IMR-90 (cell line): ENCODE results near the gene C1orf167. TPM values are rescaled to one million over a fixed set of nuclear protein-coding genes. Genes with fewer than 3 reads are reported as not detected.

ENCODE experiments used
- ATAC-seq: fragments of 200-7000 bp; cut with Tn5 transposase; 2 replicates; pipeline ENCODE4 v1.9.1; 2020; ENCODE audit warnings: low read depth, mild to moderate bottlenecking, moderate library complexity
- BruUV-seq: library from RNA; stranded (reverse); fragments of 400-500 nt; replicated peaks from 2 replicates; lab custom pipeline; 2021; lab: Mats Ljungman, UMichigan
- CTCF ChIA-PET: fragments of 300-600 bp; formaldehyde crosslinking; extraction: SDS; loops from one replicate; lab custom pipeline; 2021; ENCODE audit warnings: antibody characterized with exemption; lab: Yijun Ruan, JAX
- POLR2A ChIA-PET: fragments of 300-600 bp; sonication (Branson Sonifier 250); formaldehyde crosslinking; loops from one replicate; lab custom pipeline; 2022; ENCODE audit warnings: antibody characterized with exemption; ENCODE audit not compliant: unreplicated experiment; lab: Charles Lee
- DNase-seq: peaks from one replicate; pipeline ENCODE4 v3.0.0; 2013
- H2AFZ ChIP-seq: replicated peaks from 2 replicates; pipeline ENCODE3; 2013; ENCODE audit warnings: low read length, mild to moderate bottlenecking; ENCODE audit not compliant: poor library complexity
- H2AK5ac ChIP-seq: 2 replicates; pipeline ENCODE4 v1.6.1; 2013; ENCODE audit warnings: low read depth, low read length, inconsistent platforms
- H2AK9ac ChIP-seq: replicated peaks from 2 replicates; pipeline ENCODE3; 2013; ENCODE audit warnings: mild to moderate bottlenecking, low read depth, low read length, moderate library complexity; ENCODE audit not compliant: poor library complexity
- H2BK120ac ChIP-seq: 2 replicates; pipeline ENCODE4 v1.6.1; 2013; ENCODE audit warnings: low read depth, low read length, inconsistent platforms
- H2BK15ac ChIP-seq: 3 replicates; pipeline ENCODE4 v1.6.1; 2013; ENCODE audit warnings: low read depth, low read length, inconsistent platforms
- H2BK20ac ChIP-seq: 2 replicates; pipeline ENCODE4 v1.6.1; 2013; ENCODE audit warnings: low read depth, mild to moderate bottlenecking, inconsistent platforms, low read length, moderate library complexity
- H2BK5ac ChIP-seq: 2 replicates; pipeline ENCODE4 v1.6.1; 2013; ENCODE audit warnings: mild to moderate bottlenecking, low read depth, low read length, inconsistent platforms; ENCODE audit not compliant: poor library complexity, severe bottlenecking
- H3K14ac ChIP-seq: replicated peaks from 2 replicates; pipeline ENCODE4 v1.6.1; 2013; ENCODE audit warnings: low read depth, low read length, inconsistent platforms
- H3K18ac ChIP-seq: 2 replicates; pipeline ENCODE4 v1.6.1; 2013; ENCODE audit warnings: low read depth, low read length, control low read depth
- H3K23ac ChIP-seq: 2 replicates; pipeline ENCODE4 v1.6.1; 2013; ENCODE audit warnings: low read depth, low read length, inconsistent platforms
- H3K27ac ChIP-seq: 2 replicates; pipeline ENCODE4 v1.5.1; 2013; ENCODE audit warnings: mild to moderate bottlenecking, control low read depth, low read length; ENCODE audit not compliant: insufficient read depth
- H3K27me3 ChIP-seq: 2 replicates; pipeline ENCODE4 v1.6.1; 2013; ENCODE audit warnings: low read length; ENCODE audit not compliant: control insufficient read depth, insufficient read depth
- H3K36me3 ChIP-seq: 2 replicates; pipeline ENCODE4 v1.6.1; 2013; ENCODE audit warnings: low read length, mixed read lengths; ENCODE audit not compliant: control insufficient read depth, insufficient read depth
- H3K4ac ChIP-seq: 2 replicates; pipeline ENCODE4 v1.6.1; 2013; ENCODE audit warnings: low read depth, low read length, inconsistent platforms
- H3K4me1 ChIP-seq: 2 replicates; pipeline ENCODE4 v1.6.1; 2013; ENCODE audit warnings: low read length, mixed read lengths; ENCODE audit not compliant: control insufficient read depth, insufficient read depth
- H3K4me2 ChIP-seq: 2 replicates; pipeline ENCODE4 v1.6.1; 2013; ENCODE audit warnings: low read depth, mild to moderate bottlenecking, control low read depth, low read length, moderate library complexity
- H3K4me3 ChIP-seq: 2 replicates; pipeline ENCODE4 v1.5.1; 2013; ENCODE audit warnings: low read depth, mild to moderate bottlenecking, control low read depth, low read length, moderate library complexity; ENCODE audit not compliant: insufficient read depth
- H3K56ac ChIP-seq: 2 replicates; pipeline ENCODE4 v1.6.1; 2013; ENCODE audit warnings: low read length, inconsistent platforms; ENCODE audit not compliant: insufficient read depth; ENCODE audit errors: extremely low read depth
- H3K79me1 ChIP-seq, 2 experiments: 2 replicates each; pipeline ENCODE4 v1.6.1; 2013; ENCODE audit warnings: low read length in 2 of 2, inconsistent platforms in 1 of 2, low read depth in 1 of 2
- H3K9ac ChIP-seq: 2 replicates; pipeline ENCODE4 v1.6.1; 2013; ENCODE audit warnings: low read depth, low read length, control low read depth
- H3K9me1 ChIP-seq: 2 replicates; pipeline ENCODE4 v1.6.1; 2013; ENCODE audit warnings: low read length, inconsistent platforms; ENCODE audit not compliant: insufficient read depth
- H3K9me3 ChIP-seq: 2 replicates; pipeline ENCODE4 v1.6.1; 2013; ENCODE audit warnings: low read length; ENCODE audit not compliant: control insufficient read depth, insufficient read depth
- H4K20me1 ChIP-seq: 2 replicates; pipeline ENCODE4 v1.6.1; 2013; ENCODE audit warnings: low read length, inconsistent platforms; ENCODE audit not compliant: insufficient read depth
- H4K5ac ChIP-seq: 2 replicates; pipeline ENCODE4 v1.6.1; 2013; ENCODE audit warnings: mild to moderate bottlenecking, low read depth, low read length, control low read depth
- H4K8ac ChIP-seq, 2 experiments: 2 replicates each; pipeline ENCODE4 v1.6.1; 2013; ENCODE audit warnings: low read depth in 2 of 2, low read length in 2 of 2, control low read depth in 1 of 2, inconsistent platforms in 1 of 2
- H4K91ac ChIP-seq: 2 replicates; pipeline ENCODE4 v1.6.1; 2013; ENCODE audit warnings: low read depth, low read length, inconsistent platforms; ENCODE audit not compliant: insufficient read depth
- BHLHE40 ChIP-seq: fragments of 150-350 bp; IDR thresholded peaks from 2 replicates; pipeline ENCODE4 v1.6.1; 2016; ENCODE audit warnings: mild to moderate bottlenecking, low read depth, low read length
- CHD1 ChIP-seq: IDR thresholded peaks from 2 replicates; pipeline ENCODE4 v1.6.1; 2012; ENCODE audit warnings: low read depth, low read length, improper control_type of control experiment
- CTCF ChIP-seq: conservative IDR thresholded peaks from 2 replicates; pipeline ENCODE4 v1.5.1; 2012; ENCODE audit warnings: mild to moderate bottlenecking, low read depth, low read length, improper control_type of control experiment
- ELK1 ChIP-seq: fragments of 150-350 bp; IDR thresholded peaks from 2 replicates; pipeline ENCODE4 v1.6.1; 2016; ENCODE audit warnings: low read depth, mild to moderate bottlenecking, low read length, moderate library complexity, borderline replicate concordance
- FOS ChIP-seq: fragments of 150-350 bp; IDR thresholded peaks from 2 replicates; pipeline ENCODE4 v1.6.1; 2016; ENCODE audit warnings: low read depth, low read length
- MAZ ChIP-seq: IDR thresholded peaks from 2 replicates; pipeline ENCODE4 v1.6.1; 2012; ENCODE audit warnings: low read depth, mild to moderate bottlenecking, low read length, improper control_type of control experiment, moderate library complexity, borderline replicate concordance
- NFE2L2 ChIP-seq: fragments of 150-350 bp; IDR thresholded peaks from 2 replicates; pipeline ENCODE4 v1.6.1; 2016; ENCODE audit warnings: low read depth, mild to moderate bottlenecking, low read length
- POLR2A ChIP-seq: IDR thresholded peaks from 2 replicates; pipeline ENCODE4 v1.6.1; 2012; ENCODE audit warnings: mild to moderate bottlenecking, low read depth, low read length
- RAD21 ChIP-seq: IDR thresholded peaks from 2 replicates; pipeline ENCODE4 v1.6.1; 2012; ENCODE audit warnings: low read length, improper control_type of control experiment
- RCOR1 ChIP-seq: IDR thresholded peaks from 2 replicates; pipeline ENCODE4 v1.6.1; 2012; ENCODE audit warnings: mild to moderate bottlenecking, low read length, improper control_type of control experiment; ENCODE audit not compliant: insufficient replicate concordance
- RFX5 ChIP-seq: IDR thresholded peaks from 2 replicates; pipeline ENCODE4 v1.8.0; 2012; ENCODE audit warnings: low read depth, mild to moderate bottlenecking, low read length, moderate library complexity
- SMC3 ChIP-seq: fragments of 150-350 bp; IDR thresholded peaks from 2 replicates; pipeline ENCODE4 v1.6.1; 2016; ENCODE audit warnings: low read depth, mild to moderate bottlenecking, antibody characterized with exemption, low read length, moderate library complexity
- WGBS, 2 experiments: methylation state at CpG; one replicate each; pipeline versions ENCODE4 v1.1.5 to v1.1.7; 2013; ENCODE audit warnings: missing lambda C conversion rate in 2 of 2; ENCODE audit not compliant: insufficient read length in 1 of 2; ENCODE audit errors: extremely low coverage in 2 of 2; 5-methylcytosine and 5-hydroxymethylcytosine counted together
- dilution Hi-C: fragments of 300-500 bp; cut with HindIII; formaldehyde crosslinking; loops from one replicate; pipeline ENCODE4 v1.14.3; 2018; ENCODE audit warnings: low sequenced_read_pairs; ENCODE audit not compliant: unreplicated experiment
- in situ Hi-C: fragments of 300-500 bp; cut with MboI; formaldehyde crosslinking; loops from 3 replicates; pipeline ENCODE4 v1.14.3; 2019; ENCODE audit warnings: low sequenced_read_pairs, inconsistent platforms, mixed read lengths
- intact Hi-C: fragments of 100-400 bp; cut with micrococcal nuclease; formaldehyde crosslinking; loops from 2 replicates; pipeline ENCODE4 v1.10.0; 2022
- polyA plus RNA-seq, 3 experiments: library from polyadenylated mRNA; depleted of rRNA; stranded (reverse); fragments of >200 nt; gene quantifications; 2 replicates each; pipeline ENCODE4 v1.2.3, GENCODE V29; 2012; ENCODE audit warnings: low replicate concordance in 1 of 3
- total RNA-seq: library from RNA; depleted of rRNA; stranded (reverse); fragments of >200 nt; gene quantifications from 2 replicates; pipeline ENCODE4 v1.2.3, GENCODE V29; 2012

The C1orf167 gene
- total and polyA plus RNA-seq, 2 of the 4 experiments (the other 2 are of a cell fraction): under 0.01 to 0.15 TPM

- Histone ChIP-seq H3K27me3 (no peaks in the 10 kb centered on the region), H3K9ac (no peak overlapping the region), H3K4ac (no peak overlapping the region), H2BK5ac (no peak overlapping the region), H2AK9ac (no peak overlapping the region), H3K56ac (no peak overlapping the region), H3K14ac (no peak overlapping the region), H3K36me3 (peaks cover 14% of the 10 kb centered on the region), H2BK20ac (no peak overlapping the region), H2AFZ (no peak overlapping the region), H3K18ac (no peak overlapping the region), H3K4me3 (no peak overlapping the region), H3K27ac (no peak overlapping the region), H4K91ac (no peak overlapping the region), H3K9me1 (no peaks in the 10 kb centered on the region), H2BK15ac (no peak overlapping the region), H4K8ac (no peak overlapping the region), H2BK120ac (no peak overlapping the region), H4K5ac (no peak overlapping the region), H2AK5ac (no peak overlapping the region), H3K9me3 (no peaks in the 10 kb centered on the region), H3K4me2 (no peak overlapping the region), H3K4me1 (no peaks in the 10 kb centered on the region), H3K23ac (no peak overlapping the region), H4K20me1 (no peaks in the 10 kb centered on the region), H3K79me1 (peaks cover 5 to 12% of the 10 kb centered on the region in 2 experiments; a peak in 1 of 4 replicates)
- no peak for TF ChIP-seq RFX5
- TF ChIP-seq BHLHE40: no peak
- no peak for TF ChIP-seq CHD1
- no peak for TF ChIP-seq SMC3
- no peak for TF ChIP-seq ELK1
- no peak for TF ChIP-seq NFE2L2
- TF ChIP-seq POLR2A: no peak
- TF ChIP-seq RAD21: no peak
- TF ChIP-seq MAZ: no peak
- TF ChIP-seq FOS: no peak
- no peak for TF ChIP-seq CTCF
- no peak for TF ChIP-seq RCOR1
- WGBS, 2 experiments: 77% methylated on average over 9 of the region's 9 CpGs; no CpG with 5 or more reads in 1 of the 2 experiments
- in situ Hi-C loops (no loop called here), dilution Hi-C loops (no loop called here), intact Hi-C loops (no loop called here)
- BruUV-seq: no TSS peak
- DNase-seq: no peak
- ATAC-seq: no peak
- ChIA-PET POLR2A (interaction anchor here (0.7 kb wide), 1 partner anchor 16 kb away, joined by 3 read pairs; no protein-coding TSS in a partner anchor), CTCF (no interaction called here)
Observed at GRCh38 chr1:11744287-11744686, 17.7 kb upstream of the C1orf167 start.
